Adrenal gland (tissue), 5 donors: ENCODE data around the gene KIRREL3.

Experiments used
- POLR2A ChIP-seq, 2 donors: fragments of 450-650 bp; IDR thresholded peaks; one replicate each; pipeline ENCODE4 v1.6.1; 2017; ENCODE audit warnings: antibody characterized with exemption in 2 of 2, mild to moderate bottlenecking in 2 of 2, moderate library complexity in 1 of 2
- TF ChIP-seq, protein P1 (sequence below), 6 experiments: fragments of 450-650 bp in 4 of 6; fragments of 200-600 bp in 2 of 6; sonication (generic) in 1 of 6; IDR thresholded peaks; 1 replicate in 5 of 6; 2 replicates in 1 of 6; pipeline versions ENCODE4 v1.5.1 to v1.8.0; 2016 to 2021; ENCODE audit warnings: antibody characterized with exemption in 6 of 6, mild to moderate bottlenecking in 2 of 6, moderate library complexity in 1 of 6
- donor health status: DM: no; HTN: no; CAD: no.

DNA sequence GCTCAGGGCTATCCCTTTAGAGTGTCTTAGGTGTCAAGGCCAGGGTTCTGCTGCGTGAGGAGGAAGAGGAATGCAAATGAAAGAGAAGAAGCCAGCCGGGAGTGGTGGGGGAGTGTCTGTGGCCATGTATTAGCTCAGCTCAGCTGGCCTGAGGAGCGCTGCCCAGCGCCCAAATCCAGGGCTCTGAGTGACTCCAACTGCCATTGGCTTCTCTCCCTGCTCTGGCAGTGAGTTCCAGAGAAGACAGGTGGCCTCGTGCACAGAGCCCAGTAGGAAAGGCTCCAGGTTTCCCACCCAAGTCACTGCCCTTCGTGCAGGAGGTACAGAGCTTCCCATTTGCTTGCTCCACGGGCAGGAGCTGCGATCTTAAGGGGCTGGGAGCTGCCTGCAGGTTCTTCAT is 302.0 kb downstream of the KIRREL3 start:
- TF ChIP-seq, protein P1, sequence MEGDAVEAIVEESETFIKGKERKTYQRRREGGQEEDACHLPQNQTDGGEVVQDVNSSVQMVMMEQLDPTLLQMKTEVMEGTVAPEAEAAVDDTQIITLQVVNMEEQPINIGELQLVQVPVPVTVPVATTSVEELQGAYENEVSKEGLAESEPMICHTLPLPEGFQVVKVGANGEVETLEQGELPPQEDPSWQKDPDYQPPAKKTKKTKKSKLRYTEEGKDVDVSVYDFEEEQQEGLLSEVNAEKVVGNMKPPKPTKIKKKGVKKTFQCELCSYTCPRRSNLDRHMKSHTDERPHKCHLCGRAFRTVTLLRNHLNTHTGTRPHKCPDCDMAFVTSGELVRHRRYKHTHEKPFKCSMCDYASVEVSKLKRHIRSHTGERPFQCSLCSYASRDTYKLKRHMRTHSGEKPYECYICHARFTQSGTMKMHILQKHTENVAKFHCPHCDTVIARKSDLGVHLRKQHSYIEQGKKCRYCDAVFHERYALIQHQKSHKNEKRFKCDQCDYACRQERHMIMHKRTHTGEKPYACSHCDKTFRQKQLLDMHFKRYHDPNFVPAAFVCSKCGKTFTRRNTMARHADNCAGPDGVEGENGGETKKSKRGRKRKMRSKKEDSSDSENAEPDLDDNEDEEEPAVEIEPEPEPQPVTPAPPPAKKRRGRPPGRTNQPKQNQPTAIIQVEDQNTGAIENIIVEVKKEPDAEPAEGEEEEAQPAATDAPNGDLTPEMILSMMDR (IDR thresholded peaks at IDR 0.05) = no peak
- TF ChIP-seq POLR2A (IDR thresholded peaks at IDR 0.05) = no peak
